Hindlimb muscle (tissue), 1 donor: Measurements from ENCODE around the gene CXCL11. TPM values are rescaled to one million over a fixed set of nuclear protein-coding genes. Genes with fewer than 3 reads are reported as not detected.
A peak's percentile ranks its signal among the peaks of the same experiment; 100 is the strongest.
"Not testable (repeated sequence)": the region's sequence is repeated elsewhere in the genome, so short reads cannot be mapped to it uniquely, and the experiment has no call there.

Experiments
- DNase-seq: peaks from one replicate; pipeline ENCODE4 v3.0.0-alpha.2; 2013
- polyA plus RNA-seq: library from polyadenylated mRNA; unstranded; fragments of 120-200 nt; gene quantifications from one replicate; pipeline ENCODE4 v1.2.1, GENCODE V29; 2013; ENCODE audit not compliant: insufficient read length

The CXCL11 gene
- polyA plus RNA-seq = not detected

GRCh38 chr4:76035799-76036380 lies at the start of gene CXCL11:
CXCL11 (minus strand) TSS chr4:76036070; CDS start chr4:76035987, 83 bp downstream.
- DNase-seq = no peak

DNA sequence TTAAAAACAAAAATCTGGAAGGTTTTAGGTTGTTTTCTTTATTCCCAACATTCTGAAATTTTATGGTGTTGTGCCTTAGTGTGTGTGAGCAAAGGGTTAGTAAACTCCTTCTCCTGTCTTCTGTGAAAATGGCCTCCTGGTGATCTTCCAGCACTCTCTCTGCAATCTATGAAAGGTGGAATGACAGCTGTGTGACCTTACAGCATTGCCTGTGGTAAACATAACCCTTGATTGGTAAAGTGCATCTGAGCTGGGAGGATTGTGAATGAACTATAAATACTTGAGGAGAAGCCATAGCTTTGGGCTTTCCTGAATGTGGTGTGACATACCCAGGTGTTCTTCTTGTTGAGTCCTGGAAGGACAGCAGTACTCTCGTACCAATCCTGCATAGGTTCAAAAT lies 48.7 kb upstream of the CXCL11 start:
- DNase-seq = no peak

GRCh38 chr4:76083386-76083988 lies 47.6 kb upstream of the CXCL11 start:
- DNase-seq = no peak

DNA sequence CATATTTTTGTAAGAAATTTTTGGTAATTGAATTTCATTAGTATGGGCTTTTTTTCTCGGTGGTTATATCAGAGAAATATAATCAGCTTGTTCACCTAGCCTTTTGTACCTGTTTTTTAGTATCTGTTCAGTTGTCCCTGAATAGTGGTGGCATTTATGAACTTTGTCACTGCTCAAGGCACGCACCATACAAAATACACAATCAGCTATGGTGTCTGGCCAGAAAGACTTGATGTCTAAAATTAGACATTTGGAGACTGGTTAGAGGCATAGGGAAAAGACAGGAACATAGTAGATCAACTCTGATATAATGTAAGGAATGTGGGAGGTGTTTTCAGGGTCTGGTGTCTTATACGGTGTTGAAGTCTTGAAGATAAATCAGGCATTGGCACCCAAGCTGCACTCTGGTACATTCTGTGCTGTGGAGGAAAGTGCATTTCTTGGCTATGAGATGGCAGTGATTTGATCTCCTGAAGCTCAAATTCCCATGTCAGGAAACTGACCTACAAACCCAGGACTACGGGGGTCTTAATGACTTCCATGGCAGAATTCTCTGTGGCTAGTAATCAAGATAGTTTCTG lies 42.3 kb upstream of the CXCL11 start:
- DNase-seq = no peak

GRCh38 chr4:76074993-76075600 lies 39.2 kb upstream of the CXCL11 start:
- no peak for DNase-seq

DNA sequence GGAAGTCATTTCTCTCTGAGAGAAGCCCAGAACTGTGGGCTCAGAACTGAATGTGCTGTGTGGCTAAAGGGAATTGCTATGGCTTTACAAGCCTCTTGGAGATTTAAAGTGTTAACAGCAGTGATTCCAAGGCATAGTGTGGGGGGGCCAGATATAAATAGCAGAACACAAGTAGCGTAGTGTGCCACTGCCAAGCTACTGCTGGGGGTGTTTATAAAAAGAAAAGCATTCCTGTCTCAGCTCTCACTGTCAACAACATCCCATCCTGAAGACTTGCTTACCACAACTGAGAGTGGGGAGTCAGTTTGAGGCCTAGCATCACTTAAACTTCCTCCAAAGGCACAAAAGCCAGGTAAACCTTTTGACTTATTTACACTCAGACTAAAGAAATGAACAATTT lies 38.6 kb upstream of the CXCL11 start, which contains the start of gene ART3:
TSS of gene ART3 (plus strand) at position 242 of the 400 bp plus-strand sequence. CDS start 1,181 bp downstream, outside the sequence.
- DNase-seq = peak; percentile 3

DNA sequence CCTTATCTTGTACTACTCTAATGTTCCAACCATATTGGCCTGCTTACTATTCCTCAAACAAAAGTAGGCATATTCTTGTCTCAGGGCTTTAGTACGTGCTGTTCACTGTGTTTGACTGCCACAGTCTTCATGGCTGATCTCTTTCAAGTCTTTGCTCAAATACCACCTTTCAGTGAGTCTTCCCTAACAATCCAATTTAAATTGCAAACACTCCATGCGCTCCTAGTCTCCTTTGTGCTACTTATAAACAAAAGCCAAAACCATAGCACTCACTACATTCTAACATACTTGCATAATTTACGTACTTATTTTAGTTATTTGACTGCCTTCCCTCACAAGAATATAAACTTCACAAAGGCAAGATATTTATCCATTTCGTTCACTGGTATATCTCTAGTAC lies 36.9 kb upstream of the CXCL11 start:
- DNase-seq = no peak

DNA sequence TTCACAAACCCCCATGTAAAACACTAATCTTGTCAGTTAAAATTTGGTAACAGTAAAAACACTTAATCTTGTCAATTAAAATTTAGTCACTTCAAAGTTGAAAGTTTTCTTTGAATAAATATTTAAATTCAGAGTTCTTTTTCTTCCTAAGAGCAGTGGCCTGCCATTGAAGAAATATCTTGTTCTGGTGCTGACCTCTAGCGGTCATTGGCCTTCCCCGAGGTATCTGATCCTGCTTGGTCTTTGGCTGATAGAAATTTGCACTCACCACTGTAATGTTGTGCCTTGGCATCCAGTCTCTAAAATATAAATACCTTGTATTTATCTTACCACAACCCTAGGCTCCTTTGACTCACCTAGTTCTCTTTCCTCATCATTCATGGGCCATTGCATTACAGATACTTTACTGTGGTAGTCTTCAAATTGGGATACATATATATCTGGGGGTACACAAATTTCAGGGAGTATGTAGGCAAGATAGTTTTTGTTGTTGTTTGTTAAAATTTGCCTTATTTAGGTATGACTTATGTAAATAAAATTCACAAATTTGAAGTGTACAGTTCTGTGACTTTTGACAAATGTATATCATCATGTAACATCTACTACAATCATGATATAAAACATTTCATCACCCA lies 31.9 kb upstream of the CXCL11 start:
- DNase-seq = peak; percentile 73

DNA sequence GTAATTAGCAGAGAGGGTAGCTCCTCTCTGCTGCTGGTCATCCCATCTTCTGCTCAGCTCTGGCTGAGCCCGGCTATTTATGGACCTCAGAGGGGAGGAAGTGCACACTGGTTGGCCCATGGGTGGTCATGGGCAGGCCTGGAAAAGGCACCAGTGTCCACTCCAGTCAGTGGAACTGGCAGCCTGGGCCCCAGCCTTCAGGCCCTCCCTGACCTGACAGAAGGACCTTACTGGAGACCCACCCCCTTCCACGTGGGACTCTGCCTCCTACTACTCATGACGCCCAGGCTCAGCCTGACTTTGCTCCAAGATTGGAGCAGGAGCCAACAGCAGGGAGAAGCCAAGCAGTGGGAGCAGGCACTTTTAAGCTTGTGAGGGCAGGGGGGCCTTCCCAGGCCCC lies 30.7 kb upstream of the CXCL11 start:
- DNase-seq = no peak

DNA sequence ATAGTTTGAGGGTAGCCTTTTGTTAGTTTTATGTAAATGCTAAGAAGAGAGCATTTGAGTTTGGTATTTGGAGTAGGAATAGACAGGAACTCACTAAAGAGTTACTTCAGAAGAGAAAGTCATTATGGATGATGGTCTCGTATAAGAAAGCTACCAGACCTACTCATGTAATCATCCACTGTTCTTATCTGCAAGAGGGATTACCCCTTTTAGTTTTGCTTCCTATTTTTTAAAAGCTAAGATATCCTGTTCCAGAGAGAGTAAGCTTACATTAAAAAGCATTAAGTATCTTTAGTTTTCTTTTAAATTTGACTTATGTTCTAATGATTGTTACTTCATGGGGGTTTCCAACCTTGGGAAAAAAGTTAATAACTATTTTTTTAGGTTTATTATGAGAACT lies 26.1 kb upstream of the CXCL11 start:
- DNase-seq = no peak

DNA sequence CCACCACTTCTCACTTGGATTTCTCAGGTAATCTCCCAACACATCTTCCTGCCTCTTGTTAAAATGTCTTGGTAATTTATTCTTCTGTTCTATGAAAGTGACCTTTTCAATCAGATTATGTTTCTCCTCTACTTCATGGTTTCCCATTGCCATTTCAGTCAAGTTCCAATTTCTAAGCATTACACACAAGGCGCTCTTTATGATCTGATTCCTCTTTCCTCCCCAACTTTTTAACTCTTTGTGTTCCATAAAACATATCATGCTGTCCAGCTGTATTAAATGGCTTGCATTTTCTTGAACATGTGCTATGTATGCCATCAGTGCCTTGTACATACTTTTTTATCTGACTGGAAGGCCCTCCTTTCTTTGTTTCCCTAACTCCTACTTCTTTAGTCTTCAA lies 25.6 kb upstream of the CXCL11 start:
- DNase-seq = no peak

DNA sequence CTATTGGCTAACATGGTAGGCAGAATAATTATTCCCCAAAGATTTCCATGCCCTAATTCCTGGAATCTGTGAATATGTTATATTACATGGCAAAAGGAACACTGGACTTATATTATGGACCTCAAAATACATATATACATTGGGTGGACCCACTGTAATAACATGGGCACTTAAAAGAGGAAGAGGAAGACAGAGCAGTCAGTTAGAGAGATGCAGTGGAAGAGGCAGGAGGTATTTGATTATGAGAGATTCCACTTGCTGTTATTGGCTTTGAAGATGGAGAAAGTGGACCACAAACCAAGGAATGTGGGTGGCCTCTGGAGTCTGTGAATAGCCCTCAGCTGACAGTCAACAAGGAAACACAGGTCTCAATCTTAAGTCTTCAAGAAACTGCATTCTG lies 24.6 kb upstream of the CXCL11 start:
- DNase-seq = no peak

GRCh38 chr4:76059750-76060149 lies 23.9 kb upstream of the CXCL11 start:
- DNase-seq = no peak

GRCh38 chr4:76058888-76059426 lies 23.1 kb upstream of the CXCL11 start:
- no peak for DNase-seq

GRCh38 chr4:76058302-76058701 lies 22.4 kb upstream of the CXCL11 start:
- no peak for DNase-seq

GRCh38 chr4:76055421-76055820 lies 19.6 kb upstream of the CXCL11 start:
- DNase-seq = no peak

DNA sequence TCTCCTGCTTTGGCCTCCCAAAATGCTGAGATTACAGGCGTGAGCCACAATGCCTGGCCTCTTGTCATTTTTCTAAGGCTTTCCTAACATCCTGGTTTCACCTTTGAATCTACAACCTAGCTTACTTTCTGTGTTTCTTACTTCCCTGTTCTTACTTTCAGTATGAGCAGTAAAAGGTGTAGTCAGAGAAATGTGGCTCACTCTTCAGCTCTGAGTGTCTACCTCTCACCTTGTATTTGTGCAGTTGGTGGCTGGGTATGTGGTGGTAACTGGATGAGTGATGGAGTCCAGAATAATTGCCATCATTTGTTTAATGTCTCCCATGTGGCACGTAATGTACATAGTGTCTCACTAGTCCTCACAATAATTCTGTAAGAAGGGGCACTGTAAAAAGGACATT lies 19.1 kb upstream of the CXCL11 start:
- DNase-seq = no peak

GRCh38 chr4:76053730-76054129 lies 17.9 kb upstream of the CXCL11 start:
- DNase-seq = no peak

GRCh38 chr4:76050560-76051050 lies 14.7 kb upstream of the CXCL11 start:
- not testable (repeated sequence) for DNase-seq

DNA sequence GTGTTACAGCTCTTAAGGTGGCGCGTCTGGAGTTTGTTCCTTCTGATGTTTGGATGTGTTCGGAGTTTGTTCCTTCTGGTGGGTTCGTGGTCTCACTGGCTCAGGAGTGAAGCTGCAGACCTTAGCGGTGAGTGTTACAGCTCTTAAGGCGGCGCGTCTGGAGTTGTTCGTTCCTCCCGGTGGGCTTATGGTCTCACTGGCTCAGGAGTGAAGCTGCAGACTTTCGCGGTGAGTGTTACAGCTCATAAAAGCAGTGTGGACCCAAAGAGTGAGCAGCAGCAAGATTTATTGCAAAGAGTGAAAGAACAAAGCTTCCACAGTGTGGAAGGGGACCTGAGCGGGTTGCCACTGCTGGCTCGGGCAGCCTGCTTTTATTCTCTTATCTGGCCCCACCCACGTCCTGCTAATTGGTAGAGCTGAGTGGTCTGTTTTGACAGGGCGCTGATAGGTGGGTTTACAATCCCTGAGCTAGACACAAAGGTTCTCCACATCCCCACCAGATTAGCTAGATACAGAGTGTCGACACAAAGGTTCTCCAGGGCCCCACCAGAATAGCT lies 14.1 kb upstream of the CXCL11 start:
- DNase-seq = not testable (repeated sequence)

DNA sequence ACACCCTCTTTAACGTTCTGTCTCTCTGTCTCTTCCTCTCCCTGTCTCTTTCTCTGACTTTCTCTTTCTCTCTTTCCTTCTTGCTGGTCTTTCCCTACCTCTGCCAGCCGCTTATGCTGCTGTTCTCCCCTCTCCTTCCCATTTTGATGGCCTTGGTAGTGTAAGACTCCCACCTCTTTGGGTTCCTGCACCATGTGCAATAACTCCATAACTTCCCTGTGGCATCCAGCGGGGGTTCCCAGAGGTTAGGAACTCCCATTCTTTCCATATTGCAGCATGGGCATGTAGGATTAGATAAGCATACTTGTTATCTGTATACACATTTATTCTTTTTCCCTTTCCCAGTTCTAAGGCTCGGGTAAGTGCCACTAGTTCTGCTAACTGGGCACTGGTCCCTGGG lies 8.8 kb upstream of the CXCL11 start:
- DNase-seq = not testable (repeated sequence)

DNA sequence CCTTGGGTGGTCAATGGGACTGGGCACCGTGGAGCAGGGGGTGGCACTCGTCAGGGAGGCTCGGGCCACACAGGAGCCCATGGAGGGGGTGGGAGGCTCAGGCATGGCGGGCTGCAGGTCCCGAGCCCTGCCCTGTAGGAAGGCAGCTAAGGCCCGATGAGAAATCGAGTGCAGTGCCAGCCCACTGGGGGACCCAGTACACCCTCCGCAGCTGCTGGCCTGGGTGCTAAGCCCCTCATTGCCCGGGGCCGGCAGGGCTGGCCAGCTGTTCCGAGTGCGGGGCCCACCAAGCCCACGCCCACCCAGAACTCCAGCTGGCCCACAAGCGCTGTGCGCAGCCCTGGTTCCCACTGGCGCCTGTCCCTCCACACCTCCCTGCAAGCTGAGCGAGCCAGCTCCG lies 7.4 kb upstream of the CXCL11 start:
- not testable (repeated sequence) for DNase-seq
